Glutamatergic neuron (in vitro differentiated cells): ENCODE results near the gene SLC2A14. TPM values are rescaled to one million over a fixed set of nuclear protein-coding genes. Genes with fewer than 3 reads are reported as not detected.

Experiments used
- DNase-seq: peaks from one replicate; pipeline ENCODE4 v3.0.0; 2022
- H3K27ac Mint-ChIP-seq: one replicate; pipeline ENCODE4 v1.8.0; 2020; ENCODE audit warnings: mild to moderate bottlenecking, mixed read lengths, inconsistent platforms; ENCODE audit not compliant: unreplicated experiment
- H3K27me3 Mint-ChIP-seq: one replicate; pipeline ENCODE4 v1.8.0; 2020; ENCODE audit warnings: mild to moderate bottlenecking, moderate library complexity, mixed read lengths, inconsistent platforms; ENCODE audit not compliant: unreplicated experiment
- H3K36me3 Mint-ChIP-seq: one replicate; pipeline ENCODE4 v1.8.0; 2020; ENCODE audit warnings: mild to moderate bottlenecking, mixed read lengths, inconsistent platforms; ENCODE audit not compliant: unreplicated experiment
- H3K4me1 Mint-ChIP-seq: one replicate; pipeline ENCODE4 v1.8.0; 2020; ENCODE audit warnings: mild to moderate bottlenecking, low read depth, mixed read lengths, inconsistent platforms; ENCODE audit not compliant: unreplicated experiment
- H3K4me3 Mint-ChIP-seq: one replicate; pipeline ENCODE4 v1.8.0; 2020; ENCODE audit warnings: mild to moderate bottlenecking, mixed read lengths, inconsistent platforms; ENCODE audit not compliant: unreplicated experiment
- H3K9me3 Mint-ChIP-seq: one replicate; pipeline ENCODE4 v1.8.0; 2020; ENCODE audit warnings: mild to moderate bottlenecking, moderate library complexity, mixed read lengths, inconsistent platforms; ENCODE audit not compliant: unreplicated experiment
- CTCF ChIP-seq: fragments of 200-600 bp; sonication (generic); IDR thresholded peaks from one replicate; pipeline ENCODE4 v1.5.0; 2021; ENCODE audit not compliant: partially characterized antibody, unreplicated experiment
- total RNA-seq: library from RNA; stranded (reverse); fragmentation: NEBNext Ultra II Directional; extraction: Animal tissue kit (Norgen Biotek cat#: 25700); gene quantifications from one replicate; pipeline ENCODE4 v1.2.1, GENCODE V29; 2021; ENCODE audit not compliant: unreplicated experiment

Gene SLC2A14
- total RNA-seq, 1 donor from 2014 or later, result 1.3 TPM

GRCh38 chr12:7769999-7770398 lies 102.7 kb downstream of the SLC2A14 start:
- no peak for TF ChIP-seq CTCF
- Mint-ChIP-seq H3K36me3 (no peaks in the 10 kb centered on the region), H3K27ac (no peak overlapping the region)

More at GRCh38 chr12:7769999-7770398, 102.7 kb downstream of the SLC2A14 start:
- no peak for DNase-seq
- peaks cover 2% of the 10 kb centered on the region for H3K27me3 Mint-ChIP-seq
- no peak overlapping the region for H3K4me3 Mint-ChIP-seq
- peaks cover 3% of the 10 kb centered on the region for H3K9me3 Mint-ChIP-seq
- H3K4me1 Mint-ChIP-seq, result no peaks in the 10 kb centered on the region

Other genes with a start within 250 kb of the SLC2A14 start
- not detected for gene APOBEC1, start 207.0 kb downstream of the SLC2A14 start, total RNA-seq
- gene GDF3, start 177.1 kb downstream of the SLC2A14 start, total RNA-seq, result 0.34 TPM
- not detected for gene DPPA3, start 161.5 kb downstream of the SLC2A14 start, total RNA-seq
- gene CLEC4C, start 125.5 kb downstream of the SLC2A14 start, total RNA-seq, result not detected
- gene NANOGNB, start 107.7 kb downstream of the SLC2A14 start, total RNA-seq, result not detected
- gene NANOG, start 83.5 kb downstream of the SLC2A14 start, total RNA-seq, result 1.3 TPM
- 291 TPM for gene SLC2A3, start 63.3 kb upstream of the SLC2A14 start, total RNA-seq
- 8.3 TPM for gene FOXJ2, start 159.8 kb upstream of the SLC2A14 start, total RNA-seq
- gene C3AR1, start 193.4 kb upstream of the SLC2A14 start, total RNA-seq, result not detected
- gene NECAP1, start 209.4 kb upstream of the SLC2A14 start, total RNA-seq, result 88.2 TPM